ENCODE data around the gene NOL12. TPM values are rescaled to one million over a fixed set of nuclear protein-coding genes. Genes with fewer than 3 reads are reported as not detected.
A peak's percentile ranks its signal among the peaks of the same experiment; 100 is the strongest.

The NOL12 gene
- total and polyA plus RNA-seq, 5 donors, result 13.5 to 16.4 (median 14.5) TPM

DNA sequence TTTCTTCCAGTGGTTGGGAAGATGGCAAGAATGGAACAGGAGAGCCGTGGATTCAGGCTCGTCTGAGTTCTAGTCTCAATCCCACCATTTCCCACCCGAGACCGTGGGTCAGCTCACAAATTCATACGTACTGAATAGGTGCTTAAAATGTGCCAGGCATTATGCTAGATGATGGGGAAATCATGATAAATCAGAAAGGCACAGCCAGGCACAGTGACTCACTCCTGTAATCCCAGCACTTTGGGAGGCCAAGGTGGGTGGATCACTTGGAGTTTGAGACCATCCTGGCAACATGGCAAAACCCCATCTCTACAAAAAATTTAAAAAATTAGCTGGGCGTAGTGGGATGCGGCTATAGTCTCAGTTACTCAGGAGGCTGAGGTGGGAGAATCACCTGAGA is 17.8 kb downstream of the NOL12 start:
- ATAC-seq (no peak), DNase-seq (no peak)
- no peak overlapping the region for H3K27ac ChIP-seq (ENCODE audit: low read length)
- no peaks in the 10 kb centered on the region for H3K27me3 ChIP-seq (ENCODE audit: control insufficient read depth, insufficient read depth)
- WGBS, result 82% methylated on average over 7 of the region's 7 CpGs
- no peaks in the 10 kb centered on the region for H3K9me3 ChIP-seq (ENCODE audit: control insufficient read depth, low read length)
- intact Hi-C loops (cut with DNase I), result loop anchor here in 1 of 4 donors (5.0 kb wide), 1 partner anchor 38 kb away; no protein-coding TSS in a partner anchor
- no peaks in the 10 kb centered on the region for H3K4me1 ChIP-seq (ENCODE audit: control insufficient read depth, insufficient read depth, low read length)
- no peak overlapping the region for H3K4me3 ChIP-seq (ENCODE audit: low read length)

DNA sequence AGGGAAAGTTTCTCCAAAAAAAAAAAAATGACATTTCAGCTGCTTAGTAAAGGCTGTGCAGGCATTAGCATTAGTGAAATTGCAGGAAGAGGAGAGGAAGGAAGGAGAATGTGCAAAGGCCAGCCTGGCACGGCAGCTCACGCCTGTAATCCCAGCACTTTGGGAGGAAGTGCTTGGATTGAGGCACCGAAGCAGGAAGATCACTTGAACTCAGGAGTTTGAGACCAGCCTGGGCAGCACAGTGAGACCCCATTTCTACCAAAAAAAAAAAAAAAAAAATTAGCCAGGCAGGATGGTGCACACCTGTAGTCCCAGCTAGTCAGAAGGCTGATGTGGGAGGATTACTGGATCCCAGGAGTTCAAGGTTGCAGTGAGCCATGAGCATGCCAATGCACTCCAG is 18.5 kb downstream of the NOL12 start:
- WGBS, result 65% methylated on average over 3 of the region's 3 CpGs
- intact Hi-C loops (cut with DNase I), result loop anchor here in 1 of 4 donors (5.0 kb wide), 1 partner anchor 38 kb away; no protein-coding TSS in a partner anchor
- DNase-seq (no peak), ATAC-seq (no peak)
- no peaks in the 10 kb centered on the region for H3K27me3 ChIP-seq (ENCODE audit: control insufficient read depth, insufficient read depth)
- no peak overlapping the region for H3K4me3 ChIP-seq (ENCODE audit: low read length)
- H3K9me3 ChIP-seq (ENCODE audit: control insufficient read depth, low read length), result no peaks in the 10 kb centered on the region
- H3K4me1 ChIP-seq (ENCODE audit: control insufficient read depth, insufficient read depth, low read length), result no peaks in the 10 kb centered on the region
- no peak overlapping the region for H3K27ac ChIP-seq (ENCODE audit: low read length)

DNA sequence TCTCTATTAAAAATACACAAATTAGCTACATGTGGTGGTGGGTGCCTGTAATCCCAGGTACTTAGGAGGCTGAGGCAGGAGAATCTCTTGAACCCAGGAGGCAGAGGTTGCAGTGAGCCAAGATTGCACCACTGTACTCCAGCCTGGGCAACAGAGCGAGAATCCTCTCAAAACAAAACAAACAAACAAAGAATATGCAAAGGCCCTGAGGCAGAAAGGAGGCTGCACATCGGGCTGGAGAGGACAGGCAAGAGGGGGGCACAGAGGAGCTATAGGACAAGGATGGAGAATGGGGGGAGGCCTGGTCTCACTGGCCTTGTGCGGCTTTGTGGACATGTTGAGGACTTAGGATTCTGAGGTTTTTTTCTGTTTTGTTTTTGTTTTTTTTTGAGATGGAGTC is 19.1 kb downstream of the NOL12 start:
- Histone ChIP-seq H3K27ac (ENCODE audit: low read length) (no peak overlapping the region), H3K27me3 (ENCODE audit: control insufficient read depth, insufficient read depth) (no peaks in the 10 kb centered on the region), H3K9me3 (ENCODE audit: control insufficient read depth, low read length) (no peaks in the 10 kb centered on the region), H3K4me1 (ENCODE audit: control insufficient read depth, insufficient read depth, low read length) (no peaks in the 10 kb centered on the region), H3K4me3 (ENCODE audit: low read length) (no peak overlapping the region)
- intact Hi-C loops (cut with DNase I), result no loop called here
- WGBS, result 97% methylated on average over 3 of the region's 3 CpGs
- DNase-seq, result no peak
- no peak for ATAC-seq

DNA sequence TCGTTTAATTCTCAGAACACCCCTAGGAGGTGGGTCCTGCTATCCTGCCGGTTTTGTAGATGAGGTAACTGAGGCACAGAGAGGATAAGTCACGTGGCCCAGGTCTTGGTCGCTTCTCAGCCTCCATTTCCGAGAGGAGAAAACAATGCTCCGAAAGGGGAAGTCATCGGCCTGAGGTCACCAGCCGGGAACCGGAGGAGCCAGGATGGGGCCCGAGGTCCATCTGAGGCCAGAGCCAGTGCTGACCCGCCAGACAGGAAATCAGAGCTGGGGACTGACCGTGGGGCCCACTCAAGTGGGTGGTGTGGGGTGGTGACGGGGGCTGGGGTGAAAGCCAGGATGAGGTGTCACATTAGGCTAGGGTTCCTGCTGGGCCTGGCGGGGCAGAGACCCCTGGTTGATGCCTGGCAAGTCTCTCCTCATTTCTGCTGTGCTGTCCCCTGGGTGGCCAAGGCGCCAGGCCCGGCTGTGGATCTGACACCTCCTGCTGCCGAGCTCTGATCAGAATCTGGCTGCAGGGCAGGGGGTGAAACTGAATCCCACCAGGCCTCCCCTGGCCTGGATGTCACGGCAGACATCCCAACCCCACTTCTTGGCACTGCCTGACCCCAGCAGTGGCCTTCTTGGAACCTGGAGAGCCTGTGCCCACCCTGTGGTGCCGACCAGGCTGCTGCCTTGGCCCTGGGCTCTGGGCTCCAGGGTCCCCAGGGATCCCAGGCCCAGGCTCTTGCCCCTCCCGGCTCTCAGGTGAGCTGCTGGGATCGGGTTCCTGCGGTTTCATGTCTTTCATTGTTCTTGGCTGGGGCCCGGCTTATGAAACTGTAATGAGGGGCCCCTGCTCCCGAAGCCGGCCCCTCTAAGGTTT is 22.7 kb downstream of the NOL12 start:
- H3K27ac ChIP-seq (ENCODE audit: low read length), result no peak overlapping the region
- intact Hi-C loops (cut with DNase I), result no loop called here

DNA sequence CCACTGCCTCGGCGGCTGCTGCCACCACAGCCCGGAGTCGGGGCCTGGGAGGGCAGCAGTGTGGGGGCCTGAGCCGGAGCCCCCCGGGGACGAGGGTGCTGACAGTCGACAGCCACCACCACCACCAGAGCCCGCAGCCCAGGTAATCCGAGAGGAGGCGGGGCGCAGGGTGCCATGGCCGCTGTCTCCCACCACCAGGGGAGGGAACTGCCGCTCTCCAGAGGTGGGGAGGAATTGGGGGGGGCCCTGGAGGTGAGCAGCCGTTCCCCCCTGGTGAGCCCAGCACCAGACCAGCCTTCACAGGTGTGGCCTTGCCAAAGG is 23.3 kb downstream of the NOL12 start:
- Histone ChIP-seq H3K4me1 (ENCODE audit: control insufficient read depth, insufficient read depth, low read length) (no peaks in the 10 kb centered on the region), H3K9me3 (ENCODE audit: control insufficient read depth, low read length) (no peaks in the 10 kb centered on the region), H3K4me3 (ENCODE audit: low read length) (no peak overlapping the region), H3K27ac (ENCODE audit: low read length) (no peak overlapping the region), H3K27me3 (ENCODE audit: control insufficient read depth, insufficient read depth) (no peaks in the 10 kb centered on the region)
- DNase-seq (no peak), ATAC-seq (peak in 1 of 2 donors; percentile 23)
- intact Hi-C loops (cut with DNase I), result no loop called here
- WGBS, result 93% methylated on average over 15 of the region's 15 CpGs

More for the DNA sequence above, 22.7 kb downstream of the NOL12 start:
- Histone ChIP-seq H3K4me3 (ENCODE audit: low read length) (no peak overlapping the region), H3K27me3 (ENCODE audit: control insufficient read depth, insufficient read depth) (no peaks in the 10 kb centered on the region), H3K9me3 (ENCODE audit: control insufficient read depth, low read length) (no peaks in the 10 kb centered on the region), H3K4me1 (ENCODE audit: control insufficient read depth, insufficient read depth, low read length) (no peaks in the 10 kb centered on the region)
- 73% methylated on average over 25 of the region's 25 CpGs for WGBS
- DNase-seq, result peak in 1 of 3 donors; percentile 80
- peak; percentile 22 to 36 for ATAC-seq

DNA sequence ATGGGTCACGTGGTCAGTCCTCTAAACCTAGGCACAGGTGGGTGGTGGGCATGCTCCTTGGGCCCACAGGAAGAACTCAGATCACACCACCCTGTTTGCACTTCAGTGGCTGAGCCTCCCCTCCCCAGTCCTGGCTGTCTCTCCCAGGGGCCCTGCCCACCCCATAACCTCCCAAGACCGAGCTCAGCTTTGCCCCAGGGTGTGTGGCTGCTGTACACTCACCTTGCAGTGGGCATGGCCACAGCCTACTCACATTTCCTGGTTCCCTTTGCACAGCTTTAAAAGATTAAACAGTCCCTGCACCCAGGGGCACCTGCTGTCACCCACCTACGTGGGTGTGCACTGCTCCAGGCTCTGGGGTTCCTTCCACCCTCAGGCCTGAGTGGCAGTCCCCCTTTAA is 24.5 kb downstream of the NOL12 start:
- ATAC-seq, result peak in 1 of 2 donors; percentile 13
- intact Hi-C loops (cut with DNase I), result no loop called here
- no peak for DNase-seq
- 92% methylated on average over 3 of the region's 3 CpGs for WGBS
- Histone ChIP-seq H3K4me1 (ENCODE audit: control insufficient read depth, insufficient read depth, low read length) (no peaks in the 10 kb centered on the region), H3K4me3 (ENCODE audit: low read length) (no peak overlapping the region), H3K27me3 (ENCODE audit: control insufficient read depth, insufficient read depth) (no peaks in the 10 kb centered on the region), H3K9me3 (ENCODE audit: control insufficient read depth, low read length) (no peaks in the 10 kb centered on the region), H3K27ac (ENCODE audit: low read length) (no peak overlapping the region)

DNA sequence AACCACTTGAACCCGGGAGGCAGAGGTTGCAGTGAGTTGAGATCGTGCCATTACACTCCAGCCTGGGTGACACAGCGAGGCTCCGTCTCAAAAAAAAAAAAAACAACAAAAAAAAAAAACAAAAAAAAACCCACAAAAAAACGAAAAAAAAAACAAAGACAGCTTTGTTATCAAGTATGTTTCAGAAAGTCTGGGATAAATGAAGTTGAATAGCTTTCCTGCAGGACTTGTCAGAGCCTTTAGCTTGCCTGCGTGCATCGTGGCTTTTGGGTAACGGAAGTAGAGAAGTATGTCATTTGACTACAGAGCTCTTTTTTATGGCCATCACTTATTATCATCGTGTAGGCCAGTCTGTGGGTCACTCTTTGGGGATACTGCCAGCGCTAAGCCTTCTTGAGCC is 25.3 kb downstream of the NOL12 start:
- intact Hi-C loops (cut with DNase I), result no loop called here
- Histone ChIP-seq H3K4me3 (ENCODE audit: low read length) (no peak overlapping the region), H3K27me3 (ENCODE audit: control insufficient read depth, insufficient read depth) (no peaks in the 10 kb centered on the region), H3K4me1 (ENCODE audit: control insufficient read depth, insufficient read depth, low read length) (no peaks in the 10 kb centered on the region), H3K27ac (ENCODE audit: low read length) (no peak overlapping the region), H3K9me3 (ENCODE audit: control insufficient read depth, low read length) (no peaks in the 10 kb centered on the region)
- DNase-seq (no peak), ATAC-seq (no peak)
- 86% methylated on average over 10 of the region's 10 CpGs for WGBS

DNA sequence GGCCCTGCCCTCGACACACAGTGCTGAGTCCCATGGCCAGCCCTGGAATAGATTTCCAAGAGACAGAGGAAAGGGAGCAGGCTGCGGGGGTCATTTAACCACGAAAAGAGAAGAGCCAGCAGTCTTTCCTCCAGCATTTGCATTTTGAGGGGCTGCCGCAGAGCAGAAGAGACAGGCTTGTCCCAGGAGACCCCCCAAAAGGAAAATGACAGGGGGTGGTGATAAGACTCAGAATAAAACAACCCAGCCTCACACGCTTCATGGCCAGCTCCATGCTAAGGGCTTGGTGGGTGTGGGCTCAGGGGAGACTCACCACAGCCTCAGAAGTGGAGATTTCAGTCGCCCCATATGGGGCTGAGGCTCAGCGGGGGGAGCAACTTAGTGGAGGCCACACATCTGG is 27.6 kb downstream of the NOL12 start:
- intact Hi-C loops (cut with DNase I), result no loop called here

DNA sequence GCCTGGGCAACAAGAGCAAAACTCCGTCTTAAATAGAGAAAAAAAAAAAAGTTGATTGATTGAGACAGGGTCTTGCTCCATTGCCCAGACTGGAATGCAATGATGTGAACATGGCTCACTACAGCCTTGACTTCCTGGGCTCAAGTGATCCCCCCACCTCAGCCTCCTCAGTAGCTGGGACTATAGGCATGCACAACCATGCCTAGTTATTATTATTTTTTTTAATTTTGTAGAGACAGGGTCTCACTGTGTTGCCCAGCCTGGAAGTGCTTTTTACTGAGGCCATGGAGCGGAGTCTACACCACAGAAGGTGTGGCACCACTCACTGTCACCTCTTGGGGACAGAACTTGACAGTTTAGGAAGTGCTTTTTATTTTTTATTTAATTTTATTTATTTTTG is 28.5 kb downstream of the NOL12 start:
- no peak for DNase-seq
- no peaks in the 10 kb centered on the region for H3K27me3 ChIP-seq (ENCODE audit: control insufficient read depth, insufficient read depth)
- H3K9me3 ChIP-seq (ENCODE audit: control insufficient read depth, low read length), result no peaks in the 10 kb centered on the region
- no peaks in the 10 kb centered on the region for H3K4me1 ChIP-seq (ENCODE audit: control insufficient read depth, insufficient read depth, low read length)
- intact Hi-C loops (cut with DNase I), result no loop called here
- ATAC-seq, result no peak
- H3K27ac ChIP-seq (ENCODE audit: low read length), result no peak overlapping the region
- H3K4me3 ChIP-seq (ENCODE audit: low read length), result no peak overlapping the region
- 90% methylated on average over 2 of the region's 2 CpGs for WGBS

More for the DNA sequence above, 27.6 kb downstream of the NOL12 start:
- 92% methylated on average over 7 of the region's 7 CpGs for WGBS
- ATAC-seq, result no peak
- Histone ChIP-seq H3K9me3 (ENCODE audit: control insufficient read depth, low read length) (no peaks in the 10 kb centered on the region), H3K27me3 (ENCODE audit: control insufficient read depth, insufficient read depth) (no peaks in the 10 kb centered on the region), H3K27ac (ENCODE audit: low read length) (no peak overlapping the region), H3K4me1 (ENCODE audit: control insufficient read depth, insufficient read depth, low read length) (no peaks in the 10 kb centered on the region), H3K4me3 (ENCODE audit: low read length) (no peak overlapping the region)
- DNase-seq, result no peak

DNA sequence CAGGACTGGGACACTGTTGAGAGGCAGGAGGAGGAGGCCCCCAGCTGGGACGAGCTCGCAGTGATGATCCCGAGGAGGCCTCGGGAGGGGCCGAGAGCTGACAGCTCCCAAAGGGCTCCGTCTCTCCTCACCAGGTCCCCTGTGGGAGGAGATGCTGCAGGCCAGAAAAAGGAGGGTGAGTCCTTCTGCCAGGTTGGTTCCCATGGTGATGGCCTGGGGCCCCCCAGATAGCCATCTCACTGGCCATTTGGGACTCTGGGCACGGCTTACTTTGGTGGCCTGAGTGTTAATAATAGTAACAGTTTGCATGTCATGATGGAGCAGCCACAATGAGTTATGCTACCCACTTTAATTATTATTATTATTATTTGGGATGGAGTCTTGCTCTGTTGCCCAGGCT is 29.6 kb downstream of the NOL12 start:
- H3K27ac ChIP-seq (ENCODE audit: low read length), result no peak overlapping the region
- H3K4me1 ChIP-seq (ENCODE audit: control insufficient read depth, insufficient read depth, low read length), result no peaks in the 10 kb centered on the region
- no peak overlapping the region for H3K4me3 ChIP-seq (ENCODE audit: low read length)
- H3K27me3 ChIP-seq (ENCODE audit: control insufficient read depth, insufficient read depth), result no peaks in the 10 kb centered on the region
- intact Hi-C loops (cut with DNase I), result no loop called here
- ATAC-seq (no peak), DNase-seq (no peak)
- no peaks in the 10 kb centered on the region for H3K9me3 ChIP-seq (ENCODE audit: control insufficient read depth, low read length)
- WGBS, result 81% methylated on average over 7 of the region's 7 CpGs

DNA sequence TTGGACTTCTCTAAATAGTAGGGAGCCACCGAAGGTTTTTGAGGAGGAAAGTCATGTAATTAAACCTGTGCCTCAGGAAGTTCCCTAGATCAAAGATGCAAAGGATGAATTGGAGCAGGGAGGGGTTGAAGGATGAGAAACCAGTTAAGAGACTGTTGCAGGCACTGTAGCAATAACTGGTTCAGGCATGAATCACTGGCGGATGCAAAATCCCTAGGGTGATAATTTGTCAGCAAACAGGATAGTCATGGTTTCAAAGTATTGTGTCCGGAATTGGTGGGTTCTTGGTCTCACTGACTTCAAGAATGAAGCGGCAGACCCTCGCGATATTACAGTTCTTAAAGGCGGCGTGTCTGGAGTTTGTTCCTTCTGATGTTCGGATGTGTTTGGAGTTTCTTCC is 30.6 kb downstream of the NOL12 start:
- ATAC-seq (no peak), DNase-seq (no peak)
- no peak overlapping the region for H3K4me3 ChIP-seq (ENCODE audit: low read length)
- 93% methylated on average over 9 of the region's 9 CpGs for WGBS
- H3K27ac ChIP-seq (ENCODE audit: low read length), result no peak overlapping the region
- no peaks in the 10 kb centered on the region for H3K27me3 ChIP-seq (ENCODE audit: control insufficient read depth, insufficient read depth)
- H3K9me3 ChIP-seq (ENCODE audit: control insufficient read depth, low read length), result no peaks in the 10 kb centered on the region
- intact Hi-C loops (cut with DNase I), result no loop called here
- no peaks in the 10 kb centered on the region for H3K4me1 ChIP-seq (ENCODE audit: control insufficient read depth, insufficient read depth, low read length)

All from right cardiac atrium (tissue), 5 donors.